ENCODE measurements around the gene MBNL2.

The MBNL2 gene

DNA sequence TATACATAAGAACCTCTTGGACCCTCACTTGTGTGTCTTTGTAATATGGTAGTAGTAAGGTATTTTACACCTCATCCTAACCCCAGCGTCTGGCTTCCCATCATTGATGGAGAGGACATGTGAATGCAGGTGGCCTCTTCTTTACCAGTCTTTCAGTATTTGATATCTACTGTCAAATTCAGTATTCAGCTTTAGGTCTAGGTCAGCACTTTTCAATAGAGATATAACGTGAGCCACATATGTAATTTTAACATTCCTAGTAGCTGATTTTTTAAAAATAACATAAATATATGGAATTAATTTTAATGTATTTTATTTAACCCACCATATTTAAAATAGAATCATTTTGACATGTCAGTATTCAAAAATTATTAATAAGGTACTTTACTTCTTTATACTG lies 214.7 kb downstream of the MBNL2 start:
- H3K9me3 ChIP-seq (ENCODE audit: severe bottlenecking) = no peaks in the 10 kb centered on the region
- H3K27ac ChIP-seq = no peak overlapping the region
- peaks cover 16% of the 10 kb centered on the region for H3K36me3 ChIP-seq
- TF ChIP-seq, protein P1, sequence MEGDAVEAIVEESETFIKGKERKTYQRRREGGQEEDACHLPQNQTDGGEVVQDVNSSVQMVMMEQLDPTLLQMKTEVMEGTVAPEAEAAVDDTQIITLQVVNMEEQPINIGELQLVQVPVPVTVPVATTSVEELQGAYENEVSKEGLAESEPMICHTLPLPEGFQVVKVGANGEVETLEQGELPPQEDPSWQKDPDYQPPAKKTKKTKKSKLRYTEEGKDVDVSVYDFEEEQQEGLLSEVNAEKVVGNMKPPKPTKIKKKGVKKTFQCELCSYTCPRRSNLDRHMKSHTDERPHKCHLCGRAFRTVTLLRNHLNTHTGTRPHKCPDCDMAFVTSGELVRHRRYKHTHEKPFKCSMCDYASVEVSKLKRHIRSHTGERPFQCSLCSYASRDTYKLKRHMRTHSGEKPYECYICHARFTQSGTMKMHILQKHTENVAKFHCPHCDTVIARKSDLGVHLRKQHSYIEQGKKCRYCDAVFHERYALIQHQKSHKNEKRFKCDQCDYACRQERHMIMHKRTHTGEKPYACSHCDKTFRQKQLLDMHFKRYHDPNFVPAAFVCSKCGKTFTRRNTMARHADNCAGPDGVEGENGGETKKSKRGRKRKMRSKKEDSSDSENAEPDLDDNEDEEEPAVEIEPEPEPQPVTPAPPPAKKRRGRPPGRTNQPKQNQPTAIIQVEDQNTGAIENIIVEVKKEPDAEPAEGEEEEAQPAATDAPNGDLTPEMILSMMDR (IDR thresholded peaks at IDR 0.05; ENCODE audit: low read depth, low read length) = no peak
- no peak for DNase-seq
- no peaks in the 10 kb centered on the region for H3K27me3 ChIP-seq (ENCODE audit: insufficient read depth, low read depth, severe bottlenecking)
- H3K4me3 ChIP-seq (ENCODE audit: low read depth, low read length) = no peak overlapping the region

GRCh38 chr13:97437729-97438128 lies 215.6 kb downstream of the MBNL2 start:
- no peak overlapping the region for H3K27ac ChIP-seq
- peaks cover 16% of the 10 kb centered on the region for H3K36me3 ChIP-seq
- DNase-seq = no peak
- no peaks in the 10 kb centered on the region for H3K9me3 ChIP-seq (ENCODE audit: severe bottlenecking)
- H3K27me3 ChIP-seq (ENCODE audit: insufficient read depth, low read depth, severe bottlenecking) = no peaks in the 10 kb centered on the region
- no peak overlapping the region for H3K4me3 ChIP-seq (ENCODE audit: low read depth, low read length)
- TF ChIP-seq, protein P1 (IDR thresholded peaks at IDR 0.05; ENCODE audit: low read depth, low read length) = no peak

GRCh38 chr13:97438856-97439595 lies 216.9 kb downstream of the MBNL2 start:
- H3K9me3 ChIP-seq (ENCODE audit: severe bottlenecking) = no peaks in the 10 kb centered on the region
- H3K27me3 ChIP-seq (ENCODE audit: insufficient read depth, low read depth, severe bottlenecking) = no peaks in the 10 kb centered on the region
- no peak overlapping the region for H3K4me3 ChIP-seq (ENCODE audit: low read depth, low read length)
- H3K27ac ChIP-seq = no peak overlapping the region
- H3K36me3 ChIP-seq = peaks cover 13% of the 10 kb centered on the region
- TF ChIP-seq, protein P1 (IDR thresholded peaks at IDR 0.05; ENCODE audit: low read depth, low read length) = no peak
- no peak for DNase-seq

- H3K27ac ChIP-seq = no peak overlapping the region
- H3K27me3 ChIP-seq (ENCODE audit: insufficient read depth, low read depth, severe bottlenecking) = no peaks in the 10 kb centered on the region
- H3K9me3 ChIP-seq (ENCODE audit: severe bottlenecking) = no peaks in the 10 kb centered on the region
- DNase-seq = no peak
- H3K4me3 ChIP-seq (ENCODE audit: low read depth, low read length) = no peak overlapping the region
- TF ChIP-seq, protein P1 (IDR thresholded peaks at IDR 0.05; ENCODE audit: low read depth, low read length) = no peak
- peaks cover 13% of the 10 kb centered on the region for H3K36me3 ChIP-seq
These were observed 218.6 kb downstream of the MBNL2 start for GRCh38 chr13:97440598-97441170.

- Histone ChIP-seq H3K9me3 (ENCODE audit: severe bottlenecking) (no peaks in the 10 kb centered on the region), H3K27me3 (ENCODE audit: insufficient read depth, low read depth, severe bottlenecking) (no peaks in the 10 kb centered on the region), H3K27ac (no peak overlapping the region), H3K4me3 (ENCODE audit: low read depth, low read length) (no peak overlapping the region), H3K36me3 (peaks cover 12% of the 10 kb centered on the region)
- DNase-seq = no peak
- TF ChIP-seq, protein P1 (IDR thresholded peaks at IDR 0.05; ENCODE audit: low read depth, low read length) = no peak
These were observed 219.2 kb downstream of the MBNL2 start for GRCh38 chr13:97441368-97441767.

All from WERI-Rb-1 (cell line).